GM18858 (cell line): ENCODE measurements around the gene UBQLN1.
A peak's percentile ranks its signal among the peaks of the same experiment; 100 is the strongest.

ENCODE experiments used
- ATAC-seq: cut with Tn5 transposase; IDR thresholded peaks from one replicate; pipeline ENCODE4 v1.9.1; 2021; ENCODE audit not compliant: unreplicated experiment

UBQLN1 gene

DNA sequence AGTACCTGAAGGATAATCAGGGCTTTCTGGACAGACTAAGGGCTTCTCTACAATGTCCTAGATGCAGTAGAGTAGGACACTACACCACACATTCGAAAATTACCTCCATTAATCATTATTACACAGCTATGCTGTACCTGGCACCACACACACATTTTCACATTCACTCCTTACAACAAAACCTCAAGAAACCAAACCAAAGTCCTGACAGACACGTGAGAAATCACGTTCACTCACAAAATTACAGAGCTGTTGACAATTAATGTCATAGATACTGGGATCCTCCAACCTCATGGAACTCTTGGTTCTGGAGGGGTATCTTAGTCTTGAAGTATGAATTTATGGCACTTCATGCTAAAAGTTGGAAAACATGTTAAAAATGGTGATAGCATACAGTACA is 16.3 kb downstream of the UBQLN1 start:
- no peak for ATAC-seq

DNA sequence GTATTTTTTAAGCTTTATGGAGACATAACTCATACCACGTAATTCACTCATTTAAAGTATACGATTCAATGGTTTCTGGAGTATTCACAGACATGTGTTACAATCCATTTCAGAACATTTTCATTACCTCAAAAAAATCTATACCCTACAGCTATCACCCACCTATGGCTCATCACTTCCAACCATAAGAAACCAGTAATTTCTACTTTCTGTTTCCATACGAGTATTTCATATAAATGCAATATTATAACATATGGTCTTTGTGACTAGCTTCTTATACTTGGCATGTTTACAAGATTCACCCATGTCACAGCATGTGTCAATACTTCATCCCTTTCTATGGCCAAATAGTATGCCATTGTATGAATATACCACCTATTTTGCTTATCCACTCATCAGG is 18.8 kb downstream of the UBQLN1 start:
- ATAC-seq, result no peak

DNA sequence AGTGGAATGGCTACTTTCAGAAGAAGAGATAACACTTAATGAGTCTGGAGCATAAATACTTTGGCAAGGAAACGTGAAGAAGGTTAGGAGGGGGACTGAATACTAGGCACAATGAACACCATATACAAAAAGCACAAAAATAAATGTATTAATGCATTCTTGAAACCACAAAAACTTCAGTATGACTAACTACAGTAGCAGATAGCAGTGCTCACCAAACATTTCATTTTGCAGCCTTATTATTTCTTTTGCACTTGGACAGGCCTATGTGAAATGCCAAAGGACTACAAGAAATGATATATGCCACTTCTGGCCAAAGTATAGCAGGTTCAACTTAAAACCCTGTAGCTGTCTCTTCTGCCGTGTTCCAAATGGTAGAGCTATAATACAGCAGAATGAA is 26.3 kb downstream of the UBQLN1 start:
- ATAC-seq, result no peak

DNA sequence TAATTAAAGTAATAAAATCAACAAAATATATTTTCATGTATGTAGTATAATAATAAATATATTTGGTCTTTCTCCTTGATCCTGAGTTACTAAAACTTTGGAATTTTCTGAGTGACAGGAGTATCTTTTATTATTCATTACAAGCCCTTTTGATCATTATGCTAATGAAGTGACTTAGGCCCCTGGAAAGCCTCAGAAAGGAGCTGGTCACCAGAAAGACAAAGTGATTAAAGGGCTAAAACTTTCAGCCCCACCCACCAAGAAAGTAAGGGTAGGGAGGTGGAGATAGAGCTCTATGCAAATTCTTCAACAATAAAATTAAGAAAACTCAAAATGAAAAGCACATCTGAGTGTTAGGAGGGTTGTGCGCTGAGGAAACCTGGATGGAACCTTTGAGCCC is 27.5 kb downstream of the UBQLN1 start:
- no peak for ATAC-seq

DNA sequence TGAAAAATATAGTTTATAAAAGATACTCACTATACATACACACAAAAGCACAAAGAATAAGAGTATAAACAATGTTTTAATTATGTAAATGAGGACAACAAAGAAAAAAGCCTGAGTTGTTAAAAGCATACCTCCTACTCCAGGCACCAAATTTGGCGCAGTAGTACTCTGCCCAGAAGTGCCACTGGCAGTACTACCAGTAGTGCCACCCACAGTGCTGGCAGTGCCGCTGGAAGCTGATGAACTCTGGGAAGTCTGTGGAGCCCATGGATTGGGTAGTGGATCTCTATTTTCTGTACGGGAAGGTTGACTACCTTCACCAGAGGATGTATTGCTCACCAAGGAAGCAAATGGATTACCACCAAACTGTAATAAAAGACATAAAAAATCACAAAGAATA is 30.2 kb downstream of the UBQLN1 start:
- ATAC-seq, result no peak

DNA sequence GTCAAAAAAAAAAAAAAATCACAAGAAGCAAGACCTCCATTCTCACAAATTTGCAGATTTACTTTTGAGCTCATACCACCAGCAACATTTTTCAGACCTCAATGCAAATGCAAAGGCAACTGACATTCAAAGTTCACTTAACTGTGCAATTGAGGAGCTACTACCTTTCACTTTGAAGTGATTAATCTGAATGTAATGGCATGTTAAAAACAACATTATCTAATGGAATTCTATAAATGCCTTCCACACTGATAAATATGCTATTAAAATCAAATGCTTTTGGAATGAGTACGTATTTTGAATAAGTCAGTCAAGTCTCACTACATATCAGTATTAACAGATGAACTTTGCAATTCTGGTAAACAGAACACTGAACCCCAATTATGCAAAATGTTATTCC is 32.3 kb downstream of the UBQLN1 start:
- ATAC-seq, result no peak

DNA sequence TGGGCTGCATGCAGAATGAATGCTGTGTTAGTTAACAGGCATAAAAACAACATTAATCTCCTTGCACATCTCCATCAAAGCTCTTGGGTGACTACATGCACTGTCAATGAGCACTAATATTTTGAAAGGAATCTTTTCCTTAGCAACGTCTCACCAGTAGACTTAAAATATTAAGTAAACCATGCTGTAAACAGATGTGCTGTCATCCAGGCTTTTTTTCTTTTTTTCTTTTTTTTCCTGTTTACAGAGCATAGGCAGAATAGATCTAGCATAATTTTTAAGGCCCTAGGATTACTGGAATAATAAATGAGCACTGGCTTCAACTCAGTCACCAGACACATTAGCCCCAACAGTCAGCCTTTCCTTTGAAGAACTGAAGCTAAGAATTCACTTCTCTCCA is 36.3 kb downstream of the UBQLN1 start:
- ATAC-seq, result no peak

DNA sequence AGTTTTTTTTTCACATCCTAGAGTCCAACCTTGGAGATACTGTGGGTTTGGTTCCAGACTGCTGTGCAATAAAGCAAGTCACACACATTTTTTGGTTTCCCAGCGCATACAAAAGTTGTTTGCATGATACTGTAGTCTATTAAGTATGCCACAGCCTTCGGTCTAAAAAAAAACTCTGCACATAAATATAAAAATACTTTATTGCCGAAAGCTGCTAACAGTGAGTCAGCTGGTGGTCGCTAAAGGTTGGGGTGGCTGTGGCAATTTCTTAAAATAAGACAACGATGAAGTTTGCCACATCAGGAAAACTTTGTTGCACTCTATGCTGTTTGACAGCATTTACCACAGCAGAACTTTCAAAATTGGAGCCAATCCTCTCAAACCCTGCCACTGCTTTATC is 37.4 kb downstream of the UBQLN1 start:
- no peak for ATAC-seq

DNA sequence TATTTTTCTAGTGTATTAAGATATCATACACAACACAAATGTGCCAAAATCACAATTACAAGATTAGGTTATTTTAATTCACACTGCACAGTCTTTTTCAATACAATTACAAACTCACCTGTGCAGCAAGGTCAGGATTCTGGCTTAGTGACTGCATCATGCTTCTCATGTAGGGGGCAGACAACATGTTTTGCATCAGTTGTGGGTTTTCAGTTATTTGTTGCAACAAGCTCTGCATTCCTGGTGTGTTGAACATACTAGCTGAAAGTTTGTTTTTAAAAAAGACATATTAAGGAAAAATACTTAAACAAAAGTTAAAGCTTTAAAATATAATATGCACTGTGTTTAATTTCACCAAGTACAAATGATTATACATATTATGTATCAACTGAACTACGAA is 38.7 kb downstream of the UBQLN1 start:
- ATAC-seq, result no peak

DNA sequence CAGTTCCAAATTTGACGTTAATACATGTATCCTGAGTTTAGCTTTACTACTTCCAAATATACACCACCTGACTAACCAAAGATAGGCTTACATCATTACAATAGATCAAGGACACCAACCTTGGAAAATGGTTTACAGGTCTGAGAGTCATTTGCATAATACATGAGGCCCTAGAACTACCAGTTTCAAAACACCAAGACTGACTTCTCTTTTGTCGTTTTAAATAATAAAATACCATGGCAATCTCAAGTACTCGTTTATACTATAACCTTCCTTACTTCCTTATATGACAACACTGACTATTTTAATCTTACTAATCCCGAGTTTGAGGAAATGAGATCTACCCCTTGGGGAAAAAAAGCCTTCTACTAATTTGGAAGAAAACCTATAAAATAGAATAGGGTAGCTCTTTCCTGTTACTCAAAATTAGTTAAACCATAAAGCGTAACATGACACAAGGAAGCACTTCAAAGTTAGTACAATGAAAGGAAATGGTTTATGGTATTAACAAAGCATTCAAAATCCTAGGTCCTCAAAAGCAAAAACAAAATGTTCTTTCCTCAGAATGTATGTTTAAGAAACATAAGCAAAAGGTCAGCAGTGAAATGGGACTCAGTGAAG is 42.1 kb downstream of the UBQLN1 start:
- peak; percentile 80 for ATAC-seq

DNA sequence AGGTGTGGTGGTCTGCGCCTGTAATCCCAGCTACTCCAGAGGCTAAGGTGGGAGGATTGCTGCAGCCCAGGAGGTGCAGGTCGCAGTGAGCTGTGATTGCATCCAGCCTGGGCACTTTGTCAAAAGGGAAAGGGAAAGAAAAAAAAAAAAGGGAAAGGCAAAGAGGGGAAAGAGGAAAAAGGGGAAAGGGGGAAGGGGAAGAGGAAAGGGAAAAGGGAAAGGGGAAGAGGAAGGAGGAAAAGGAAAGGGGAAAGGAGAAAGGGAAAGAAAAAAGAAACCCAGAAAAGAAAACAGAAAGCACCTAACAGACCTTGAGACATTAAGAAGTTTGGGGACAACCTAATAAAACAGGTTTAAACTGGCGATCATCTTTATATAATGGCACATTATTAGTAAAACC is 44.8 kb downstream of the UBQLN1 start:
- no peak for ATAC-seq

DNA sequence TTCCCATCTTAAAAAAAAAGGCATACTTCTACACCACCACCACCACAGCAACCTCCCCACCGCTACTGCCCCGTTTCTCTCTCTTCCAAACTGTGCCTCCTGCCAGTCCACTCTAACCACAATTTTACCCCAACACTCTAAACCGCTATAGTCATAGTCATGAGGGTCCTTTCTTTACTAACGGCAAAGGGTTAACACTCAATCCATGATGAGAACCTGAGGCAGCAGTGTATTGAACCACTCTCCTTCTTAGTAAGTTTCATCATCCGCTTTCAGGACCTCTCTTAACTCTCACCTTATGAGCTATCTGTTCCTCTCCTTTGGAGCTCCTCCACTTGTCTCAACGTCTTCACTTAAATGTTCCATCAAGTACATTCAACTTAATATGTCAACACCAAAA is 50.8 kb downstream of the UBQLN1 start:
- no peak for ATAC-seq

DNA sequence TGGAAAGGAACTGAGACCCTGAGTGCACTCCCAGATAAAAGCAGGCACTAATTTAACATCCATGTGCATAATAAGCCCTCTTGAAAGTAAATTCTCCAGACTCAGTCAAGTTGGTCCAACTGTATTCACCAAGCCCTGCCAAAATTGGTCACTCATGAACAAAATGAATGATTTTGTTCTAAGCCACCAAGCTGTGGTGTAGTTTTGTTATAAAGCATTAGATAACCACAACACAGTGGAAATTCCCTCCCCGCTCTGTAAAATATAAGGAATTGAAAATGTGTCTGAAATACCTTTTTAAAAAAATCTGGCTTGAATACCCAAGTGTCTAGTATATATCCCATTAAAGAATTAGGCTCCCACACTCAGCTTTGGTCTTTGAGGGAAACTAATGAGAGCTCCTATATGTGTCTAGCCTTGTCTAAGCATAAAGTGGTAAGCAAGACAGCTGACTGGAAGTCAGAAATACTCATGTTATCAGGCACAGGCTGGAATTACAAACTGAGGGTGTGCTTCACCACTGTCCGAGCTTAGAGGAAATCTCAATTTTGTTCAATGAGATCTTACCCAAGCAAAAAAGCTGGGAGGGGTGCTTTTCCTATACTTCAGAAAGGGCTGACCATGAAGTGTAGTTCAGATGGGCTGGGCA is 51.6 kb downstream of the UBQLN1 start:
- ATAC-seq, result peak; percentile 55

DNA sequence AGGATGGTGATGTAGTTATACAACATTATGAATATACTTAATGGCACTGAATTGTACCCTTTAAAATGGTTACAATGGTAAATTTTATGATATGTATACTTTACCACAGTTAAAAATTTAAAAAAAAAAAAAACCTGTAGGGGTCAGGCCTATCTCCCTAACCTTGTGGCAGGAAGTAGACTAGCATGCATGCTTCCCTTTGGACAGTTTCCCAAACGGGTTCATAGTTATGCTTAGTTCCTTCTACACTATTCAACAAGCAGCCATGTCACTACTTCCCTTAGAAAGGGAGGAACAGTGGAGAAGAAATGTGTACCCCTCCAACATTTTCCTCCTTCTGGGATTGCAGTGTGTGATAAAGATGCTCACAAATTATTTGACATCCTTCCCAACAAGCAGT is 52.3 kb downstream of the UBQLN1 start:
- ATAC-seq, result no peak

DNA sequence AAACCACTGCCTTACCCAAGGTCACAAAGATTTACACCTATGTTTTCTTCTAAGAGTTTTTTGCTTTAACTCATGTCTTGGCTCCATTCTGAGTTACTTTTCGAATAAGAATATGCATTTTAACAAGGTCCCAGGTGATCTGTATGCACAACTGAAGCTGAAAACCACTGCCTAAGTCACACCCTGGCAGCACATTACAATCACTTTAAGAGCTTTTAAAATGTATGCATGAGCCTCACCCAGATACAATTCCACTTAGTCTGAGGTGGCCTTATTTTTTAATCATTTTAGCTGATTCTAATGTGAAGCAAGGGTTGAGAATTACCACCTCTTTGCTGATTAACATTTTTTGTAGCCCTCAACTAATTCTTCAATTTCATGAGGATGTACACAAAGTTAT is 55.3 kb downstream of the UBQLN1 start:
- no peak for ATAC-seq

DNA sequence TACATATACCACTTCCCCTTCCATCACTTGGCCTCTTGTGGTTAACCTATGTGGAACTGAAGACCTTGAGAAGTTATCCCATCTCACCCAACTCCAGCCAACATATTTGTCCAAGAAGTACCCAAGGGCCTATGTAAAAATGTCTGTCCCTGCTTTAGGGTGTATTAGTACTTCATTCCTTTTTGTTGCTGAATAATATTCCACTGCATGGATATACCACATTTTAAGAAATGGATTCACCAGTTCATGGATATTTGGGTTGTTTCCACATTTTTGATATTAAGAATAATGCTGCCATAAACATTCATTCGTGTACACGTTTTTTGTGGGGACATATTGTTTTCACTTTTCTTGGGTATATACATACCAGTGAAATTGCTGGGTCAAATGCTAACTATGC is 56.2 kb downstream of the UBQLN1 start:
- no peak for ATAC-seq

DNA sequence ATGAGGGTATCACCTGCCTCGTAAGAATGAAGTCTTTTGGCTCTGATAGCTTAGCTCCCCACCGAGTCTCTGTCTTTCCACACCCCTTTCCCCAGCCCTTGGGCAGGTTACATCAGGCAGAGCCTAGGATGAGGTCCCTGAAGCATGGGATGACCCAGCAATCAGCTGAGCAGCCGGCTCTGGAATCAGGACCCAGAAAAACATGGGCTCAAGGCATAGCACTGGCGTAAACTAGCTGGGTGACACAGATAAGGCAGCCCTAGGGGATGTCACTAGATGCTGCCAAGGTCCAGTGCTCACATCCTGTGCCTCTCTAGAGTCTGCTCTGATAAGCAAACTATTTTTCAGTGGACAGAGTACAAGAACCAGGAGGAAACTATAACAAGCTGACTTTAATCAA is 58.2 kb downstream of the UBQLN1 start:
- ATAC-seq, result no peak

DNA sequence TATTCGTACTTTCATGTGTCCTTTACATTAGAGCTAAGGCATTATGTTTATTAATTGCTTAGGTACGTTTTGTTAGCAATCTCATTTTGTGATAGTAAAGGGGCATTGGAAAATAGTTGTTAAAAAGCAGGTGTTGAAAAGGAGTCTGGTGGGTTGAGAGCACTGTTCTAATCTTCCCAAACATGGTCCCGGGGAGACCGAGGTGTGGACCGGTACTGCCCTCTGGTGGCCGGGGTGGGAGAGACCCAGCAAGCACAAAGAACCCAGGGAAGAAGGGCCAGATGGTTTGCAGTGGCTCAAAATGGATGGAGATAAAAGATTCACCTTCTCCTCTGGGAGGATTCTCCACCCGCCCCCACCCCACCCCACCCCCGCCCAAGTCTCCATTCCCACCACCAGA is 58.7 kb downstream of the UBQLN1 start:
- no peak for ATAC-seq

DNA sequence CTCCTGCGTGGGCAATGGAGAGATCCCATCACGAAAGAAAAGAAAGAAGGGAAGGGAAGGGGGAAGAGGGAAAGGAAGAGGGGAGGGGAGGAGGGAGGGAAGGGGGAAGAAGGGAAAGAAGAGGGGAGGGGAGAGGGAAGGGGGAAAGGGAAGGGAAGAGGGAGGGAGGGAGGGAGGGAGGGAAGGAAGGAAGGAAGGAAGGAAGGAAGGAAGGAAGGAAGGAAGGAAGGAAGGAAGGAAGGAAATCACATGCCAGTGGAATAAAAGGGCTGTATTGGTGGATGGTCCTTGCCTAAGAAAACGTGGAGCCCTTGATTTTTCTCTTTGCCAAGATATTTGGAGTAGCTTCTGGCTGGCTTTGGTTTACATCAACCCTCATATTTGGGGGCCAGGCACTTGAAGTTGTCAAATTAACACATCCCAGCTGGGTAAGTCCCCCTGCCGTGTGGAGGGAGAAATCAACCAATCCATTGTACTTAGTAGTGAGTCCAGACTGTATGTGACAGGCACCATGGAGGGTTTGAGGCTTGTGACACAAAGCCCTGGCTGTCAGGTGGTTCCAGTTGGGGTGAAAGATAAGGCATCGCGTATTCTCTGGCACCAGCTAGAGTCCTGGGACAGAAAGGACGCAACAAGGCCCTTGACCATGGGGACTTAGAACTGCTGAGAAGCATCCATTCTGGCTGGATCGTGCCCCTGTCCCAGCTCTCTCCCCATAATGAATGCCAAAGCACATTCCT is 61.1 kb downstream of the UBQLN1 start:
- no peak for ATAC-seq

DNA sequence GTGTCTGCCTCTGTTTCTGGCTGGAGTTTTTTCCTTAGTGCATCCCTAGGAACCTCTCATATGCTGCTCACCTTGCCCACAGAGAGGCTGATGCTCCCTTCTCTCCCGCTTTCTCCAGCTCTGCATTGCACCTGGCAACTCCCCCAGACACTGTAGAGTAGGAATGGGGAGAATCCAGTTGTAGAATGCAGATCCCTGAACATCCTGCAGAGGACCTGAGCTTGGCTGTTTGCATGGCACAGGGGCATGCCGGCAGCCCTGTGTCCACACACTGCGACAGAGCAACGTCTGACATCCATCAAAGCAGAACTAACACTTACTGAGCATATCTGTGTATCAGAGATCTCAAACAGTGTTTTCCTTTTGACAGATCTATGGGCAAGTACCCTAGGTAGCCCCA is 65.0 kb downstream of the UBQLN1 start:
- ATAC-seq, result no peak

DNA sequence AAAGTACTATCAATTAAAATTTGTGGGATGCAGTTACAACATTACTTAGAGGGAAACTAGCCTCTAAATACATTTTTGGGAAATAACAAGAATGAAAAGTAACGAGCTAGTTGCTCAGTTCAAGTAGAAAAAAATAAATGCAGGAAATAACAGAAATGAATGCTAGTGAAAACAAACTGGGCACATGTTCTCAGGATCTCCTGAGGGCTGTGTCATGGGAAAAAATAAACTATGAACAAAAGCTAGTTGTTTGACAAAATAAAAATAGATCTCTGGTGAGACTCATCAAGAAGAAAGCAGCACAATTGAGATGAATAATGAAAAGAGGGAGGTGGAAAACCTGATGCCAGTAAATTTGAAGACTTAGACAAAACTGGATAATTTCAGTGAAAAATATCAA is 68.5 kb downstream of the UBQLN1 start:
- ATAC-seq, result no peak

DNA sequence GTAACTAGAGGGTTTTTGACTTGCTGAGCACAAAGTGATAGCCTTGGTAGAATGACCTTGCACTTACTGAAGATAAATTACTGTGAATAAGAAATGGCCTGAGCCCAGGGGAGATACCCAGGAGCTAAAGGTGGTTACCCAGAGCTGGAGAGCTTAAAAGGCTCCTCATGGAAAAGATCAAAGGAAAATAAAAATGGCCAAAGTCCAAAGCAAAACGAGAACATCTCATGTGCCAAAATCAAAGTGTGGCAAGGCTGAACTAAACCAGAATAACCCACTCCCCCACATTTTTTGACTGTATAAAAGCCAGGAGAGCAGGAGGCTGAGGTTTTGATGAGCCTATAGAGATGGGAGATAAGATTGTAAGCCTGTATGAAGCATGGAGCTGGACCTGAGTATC is 70.4 kb downstream of the UBQLN1 start:
- ATAC-seq, result no peak

DNA sequence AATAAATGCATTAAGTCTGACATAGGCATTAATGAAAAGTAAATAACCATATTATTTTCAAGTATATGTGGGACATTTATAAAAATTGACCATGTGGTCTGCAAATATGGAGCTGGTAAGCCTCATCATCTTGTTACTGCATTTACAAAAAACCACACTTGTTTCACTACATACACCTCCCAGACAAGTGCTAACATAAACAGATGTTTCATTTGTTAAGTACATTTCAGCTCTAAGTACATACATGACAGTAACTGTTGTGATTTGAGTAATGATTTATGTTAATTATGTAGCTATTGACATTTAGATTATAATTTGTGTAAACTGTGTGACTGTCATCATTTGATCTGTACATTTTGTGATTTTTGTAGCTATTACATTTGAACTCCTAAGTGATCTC is 70.9 kb downstream of the UBQLN1 start:
- no peak for ATAC-seq
